ENCODE results near the gene CEP112.

GRCh38 chr17:65776890-65777289 lies 415.0 kb downstream of the CEP112 start:
- TF ChIP-seq CTCF (IDR thresholded peaks at IDR 0.05; ENCODE audit: low read depth, low read length, missing input control) (no peak), MAX (IDR thresholded peaks at IDR 0.05) (no peak), TAF1 (conservative IDR thresholded peaks at IDR 0.05) (no peak), RAD21 (IDR thresholded peaks at IDR 0.05) (no peak), EGR1 (IDR thresholded peaks at IDR 0.05; ENCODE audit: low read depth in 2 of 2) (no peak), RXRA (IDR thresholded peaks at IDR 0.05) (no peak), GABPA (IDR thresholded peaks at IDR 0.05 in 1 of 2, conservative IDR thresholded peaks at IDR 0.05 in 1 of 2) (no peak)
- TF ChIP-seq, protein P1, sequence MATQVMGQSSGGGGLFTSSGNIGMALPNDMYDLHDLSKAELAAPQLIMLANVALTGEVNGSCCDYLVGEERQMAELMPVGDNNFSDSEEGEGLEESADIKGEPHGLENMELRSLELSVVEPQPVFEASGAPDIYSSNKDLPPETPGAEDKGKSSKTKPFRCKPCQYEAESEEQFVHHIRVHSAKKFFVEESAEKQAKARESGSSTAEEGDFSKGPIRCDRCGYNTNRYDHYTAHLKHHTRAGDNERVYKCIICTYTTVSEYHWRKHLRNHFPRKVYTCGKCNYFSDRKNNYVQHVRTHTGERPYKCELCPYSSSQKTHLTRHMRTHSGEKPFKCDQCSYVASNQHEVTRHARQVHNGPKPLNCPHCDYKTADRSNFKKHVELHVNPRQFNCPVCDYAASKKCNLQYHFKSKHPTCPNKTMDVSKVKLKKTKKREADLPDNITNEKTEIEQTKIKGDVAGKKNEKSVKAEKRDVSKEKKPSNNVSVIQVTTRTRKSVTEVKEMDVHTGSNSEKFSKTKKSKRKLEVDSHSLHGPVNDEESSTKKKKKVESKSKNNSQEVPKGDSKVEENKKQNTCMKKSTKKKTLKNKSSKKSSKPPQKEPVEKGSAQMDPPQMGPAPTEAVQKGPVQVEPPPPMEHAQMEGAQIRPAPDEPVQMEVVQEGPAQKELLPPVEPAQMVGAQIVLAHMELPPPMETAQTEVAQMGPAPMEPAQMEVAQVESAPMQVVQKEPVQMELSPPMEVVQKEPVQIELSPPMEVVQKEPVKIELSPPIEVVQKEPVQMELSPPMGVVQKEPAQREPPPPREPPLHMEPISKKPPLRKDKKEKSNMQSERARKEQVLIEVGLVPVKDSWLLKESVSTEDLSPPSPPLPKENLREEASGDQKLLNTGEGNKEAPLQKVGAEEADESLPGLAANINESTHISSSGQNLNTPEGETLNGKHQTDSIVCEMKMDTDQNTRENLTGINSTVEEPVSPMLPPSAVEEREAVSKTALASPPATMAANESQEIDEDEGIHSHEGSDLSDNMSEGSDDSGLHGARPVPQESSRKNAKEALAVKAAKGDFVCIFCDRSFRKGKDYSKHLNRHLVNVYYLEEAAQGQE (IDR thresholded peaks at IDR 0.05), result no peak
- TF ChIP-seq, protein P2, sequence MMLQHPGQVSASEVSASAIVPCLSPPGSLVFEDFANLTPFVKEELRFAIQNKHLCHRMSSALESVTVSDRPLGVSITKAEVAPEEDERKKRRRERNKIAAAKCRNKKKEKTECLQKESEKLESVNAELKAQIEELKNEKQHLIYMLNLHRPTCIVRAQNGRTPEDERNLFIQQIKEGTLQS (IDR thresholded peaks at IDR 0.05), result no peak

Measured in liver (tissue), 3 donors.